ENCODE results near the gene ADAMTSL3.

Gene ADAMTSL3

GRCh38 chr15:83845230-83845629, 191.3 kb downstream of the ADAMTSL3 start:
- TF ChIP-seq, protein P1, sequence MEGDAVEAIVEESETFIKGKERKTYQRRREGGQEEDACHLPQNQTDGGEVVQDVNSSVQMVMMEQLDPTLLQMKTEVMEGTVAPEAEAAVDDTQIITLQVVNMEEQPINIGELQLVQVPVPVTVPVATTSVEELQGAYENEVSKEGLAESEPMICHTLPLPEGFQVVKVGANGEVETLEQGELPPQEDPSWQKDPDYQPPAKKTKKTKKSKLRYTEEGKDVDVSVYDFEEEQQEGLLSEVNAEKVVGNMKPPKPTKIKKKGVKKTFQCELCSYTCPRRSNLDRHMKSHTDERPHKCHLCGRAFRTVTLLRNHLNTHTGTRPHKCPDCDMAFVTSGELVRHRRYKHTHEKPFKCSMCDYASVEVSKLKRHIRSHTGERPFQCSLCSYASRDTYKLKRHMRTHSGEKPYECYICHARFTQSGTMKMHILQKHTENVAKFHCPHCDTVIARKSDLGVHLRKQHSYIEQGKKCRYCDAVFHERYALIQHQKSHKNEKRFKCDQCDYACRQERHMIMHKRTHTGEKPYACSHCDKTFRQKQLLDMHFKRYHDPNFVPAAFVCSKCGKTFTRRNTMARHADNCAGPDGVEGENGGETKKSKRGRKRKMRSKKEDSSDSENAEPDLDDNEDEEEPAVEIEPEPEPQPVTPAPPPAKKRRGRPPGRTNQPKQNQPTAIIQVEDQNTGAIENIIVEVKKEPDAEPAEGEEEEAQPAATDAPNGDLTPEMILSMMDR (IDR thresholded peaks at IDR 0.05; ENCODE audit: insufficient read depth, low read length, poor library complexity, severe bottlenecking): no peak
- DNase-seq (ENCODE audit: extremely low read depth, insufficient read length): no peak
- Histone ChIP-seq H3K36me3 (ENCODE audit: control insufficient read depth, insufficient read depth, low read length) (no peaks in the 10 kb centered on the region), H3K27me3 (replicated peaks; ENCODE audit: control insufficient read depth, insufficient read depth, low read length) (no peaks in the 10 kb centered on the region; the same call in 1 of the 2 replicates), H3K4me3 (replicated peaks; ENCODE audit: low read depth, low read length) (no peak overlapping the region)

GRCh38 chr15:83846847-83847246, 192.9 kb downstream of the ADAMTSL3 start:
- no peak for DNase-seq (ENCODE audit: extremely low read depth, insufficient read length)
- no peak overlapping the region for H3K4me3 ChIP-seq (replicated peaks; ENCODE audit: low read depth, low read length)
- no peaks in the 10 kb centered on the region; the same call in 1 of the 2 replicates for H3K27me3 ChIP-seq (replicated peaks; ENCODE audit: control insufficient read depth, insufficient read depth, low read length)
- TF ChIP-seq, protein P1 (IDR thresholded peaks at IDR 0.05; ENCODE audit: insufficient read depth, low read length, poor library complexity, severe bottlenecking): no peak
- no peaks in the 10 kb centered on the region for H3K36me3 ChIP-seq (ENCODE audit: control insufficient read depth, insufficient read depth, low read length)

DNA sequence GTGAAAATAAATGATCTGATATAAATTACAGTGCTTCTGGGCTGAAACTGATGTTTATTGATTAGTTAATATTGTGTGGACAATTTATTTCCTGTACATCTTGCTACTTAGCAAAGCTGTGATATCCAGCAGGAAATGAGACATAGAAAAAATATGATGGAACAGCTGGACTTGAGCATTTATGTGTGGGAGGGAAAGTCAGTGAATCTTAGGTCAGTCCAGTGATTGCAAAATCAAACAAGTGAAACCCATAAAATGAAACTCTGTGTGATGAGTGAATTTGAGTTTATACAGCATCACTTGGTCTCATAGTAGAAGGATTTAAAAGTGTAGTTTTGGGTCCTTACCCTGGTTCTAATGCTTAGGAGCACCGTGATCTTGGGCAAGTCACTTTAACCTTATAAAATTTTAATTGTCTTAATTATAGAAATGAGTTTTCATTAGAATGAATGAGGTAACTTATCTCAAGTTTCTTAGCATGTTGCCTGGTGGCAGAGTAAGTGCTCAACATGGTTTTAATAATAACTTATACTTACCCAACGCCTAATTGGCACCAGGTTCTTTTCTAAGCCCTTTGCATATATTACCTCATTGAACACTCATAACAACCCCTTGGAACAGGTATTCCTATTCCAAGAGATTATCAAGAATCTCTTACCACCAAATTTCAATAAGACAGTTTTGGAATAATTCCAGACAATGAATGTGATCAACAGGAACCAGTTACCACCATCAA, 194.6 kb downstream of the ADAMTSL3 start:
- H3K27me3 ChIP-seq (replicated peaks; ENCODE audit: control insufficient read depth, insufficient read depth, low read length): no peaks in the 10 kb centered on the region
- no peaks in the 10 kb centered on the region for H3K36me3 ChIP-seq (ENCODE audit: control insufficient read depth, insufficient read depth, low read length)
- H3K4me3 ChIP-seq (replicated peaks; ENCODE audit: low read depth, low read length): no peak overlapping the region
- DNase-seq (ENCODE audit: extremely low read depth, insufficient read length): no peak
- TF ChIP-seq, protein P1 (IDR thresholded peaks at IDR 0.05; ENCODE audit: insufficient read depth, low read length, poor library complexity, severe bottlenecking): no peak

DNA sequence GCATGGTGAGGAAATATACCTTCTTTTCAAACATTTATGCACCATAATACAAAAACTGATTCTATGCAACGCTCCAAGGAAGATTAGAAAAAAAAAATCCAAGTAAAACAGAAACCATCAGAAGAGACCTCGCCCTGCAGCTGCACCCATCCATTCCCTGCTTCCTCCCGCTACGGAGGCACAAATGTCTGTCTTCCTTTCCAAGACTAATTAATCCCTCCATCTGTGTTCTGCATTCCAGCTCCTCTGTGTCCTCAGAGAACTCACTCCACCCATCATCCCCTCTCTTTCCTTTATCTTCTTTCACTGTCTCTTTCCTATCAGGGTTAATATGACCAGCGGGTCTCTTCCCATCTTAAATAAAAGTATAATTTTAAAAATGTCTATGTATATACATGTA, 196.1 kb downstream of the ADAMTSL3 start:
- Histone ChIP-seq H3K36me3 (ENCODE audit: control insufficient read depth, insufficient read depth, low read length) (no peaks in the 10 kb centered on the region), H3K27me3 (replicated peaks; ENCODE audit: control insufficient read depth, insufficient read depth, low read length) (no peaks in the 10 kb centered on the region), H3K4me3 (replicated peaks; ENCODE audit: low read depth, low read length) (no peak overlapping the region)
- DNase-seq (ENCODE audit: extremely low read depth, insufficient read length): no peak
- TF ChIP-seq, protein P1 (IDR thresholded peaks at IDR 0.05; ENCODE audit: insufficient read depth, low read length, poor library complexity, severe bottlenecking): no peak

DNA sequence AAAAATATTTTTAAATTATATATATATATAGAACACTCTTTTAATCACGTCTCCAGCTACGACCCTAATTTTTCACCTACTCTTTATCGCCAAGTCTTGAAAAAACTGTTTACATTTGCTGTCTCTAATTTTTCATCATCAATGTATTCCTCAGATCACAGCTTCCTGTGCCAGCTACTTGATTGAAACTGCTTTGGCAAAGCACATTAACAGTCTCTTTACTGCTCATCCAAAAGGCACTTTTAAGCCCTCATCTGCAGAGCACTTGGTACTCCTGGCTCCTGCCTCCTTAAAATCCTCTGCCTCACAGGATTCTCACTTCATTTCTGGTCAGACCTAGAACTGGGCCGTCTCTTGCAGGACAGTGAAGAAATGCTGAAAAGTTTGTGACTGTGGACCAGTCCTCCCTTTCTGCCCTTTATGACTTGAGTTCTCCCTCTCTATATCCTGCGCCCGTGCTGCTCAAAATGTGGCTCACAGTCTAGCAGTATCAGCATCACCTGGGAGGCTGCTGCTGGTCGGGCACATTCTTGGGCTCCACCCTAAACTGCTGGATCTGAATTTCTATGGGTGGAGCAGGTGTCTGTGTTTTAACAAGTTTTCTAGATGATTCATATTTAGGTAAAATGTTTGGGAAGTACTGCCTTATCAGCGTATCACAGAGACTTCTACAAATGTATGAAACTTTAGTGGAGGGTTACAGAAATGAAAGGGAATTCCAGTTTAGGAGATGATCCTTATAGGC, 196.8 kb downstream of the ADAMTSL3 start:
- TF ChIP-seq, protein P1 (IDR thresholded peaks at IDR 0.05; ENCODE audit: insufficient read depth, low read length, poor library complexity, severe bottlenecking): no peak
- Histone ChIP-seq H3K27me3 (replicated peaks; ENCODE audit: control insufficient read depth, insufficient read depth, low read length) (no peaks in the 10 kb centered on the region), H3K4me3 (replicated peaks; ENCODE audit: low read depth, low read length) (no peak overlapping the region), H3K36me3 (ENCODE audit: control insufficient read depth, insufficient read depth, low read length) (no peaks in the 10 kb centered on the region)
- DNase-seq (ENCODE audit: extremely low read depth, insufficient read length): no peak

Measured in GM06990 (cell line).